ENCODE data around the gene ASPM. TPM values are rescaled to one million over a fixed set of nuclear protein-coding genes. Genes with fewer than 3 reads are reported as not detected.
A peak's percentile ranks its signal among the peaks of the same experiment; 100 is the strongest.

ASPM gene
- total and polyA plus RNA-seq, 2 of the 4 experiments (the other 2 are of a cell fraction), result 7.1 to 27.8 TPM

DNA sequence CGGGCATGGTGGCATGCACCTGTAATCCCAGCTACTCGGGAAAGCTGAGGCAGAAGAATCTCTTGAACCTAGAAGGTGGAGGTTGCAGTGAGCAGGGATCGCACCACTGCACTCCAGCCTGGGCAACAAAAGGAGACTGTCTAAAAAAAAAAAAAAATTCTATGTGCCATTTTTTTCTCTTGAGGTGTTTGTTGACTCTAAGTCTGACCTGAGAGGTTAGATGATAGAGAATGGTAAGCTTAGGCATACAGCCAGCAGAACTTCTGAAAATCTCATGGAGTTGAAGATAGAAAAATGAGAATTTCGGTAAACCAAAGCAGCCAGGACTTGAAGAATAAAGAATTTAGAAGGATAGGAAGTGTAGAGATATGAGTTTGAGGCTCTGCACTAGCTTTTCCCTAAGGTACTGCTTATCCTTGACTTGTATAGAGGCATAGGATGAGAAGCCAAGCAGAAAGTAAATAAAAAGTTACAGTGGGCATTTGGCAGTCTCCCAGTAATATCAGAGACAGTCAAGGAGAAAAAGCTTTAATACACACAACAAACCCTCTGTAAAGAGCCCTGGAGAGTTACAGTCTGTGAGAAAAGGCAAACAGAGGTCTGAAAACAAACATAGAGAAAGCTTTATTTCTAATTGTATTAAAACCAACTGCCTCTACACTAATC lies 103.7 kb downstream of the ASPM start:
- no peak overlapping the region for H3K14ac ChIP-seq (replicated peaks; ENCODE audit: low read depth, low read length)
- no peak overlapping the region for H3K18ac ChIP-seq (ENCODE audit: low read depth, low read length)
- no peaks in the 10 kb centered on the region for H3K79me1 ChIP-seq (ENCODE audit: low read depth in 1 of 2, low read length in 2 of 2)
- H3K36me3 ChIP-seq (ENCODE audit: control insufficient read depth, insufficient read depth, low read length), result no peaks in the 10 kb centered on the region
- no peak overlapping the region for H3K23ac ChIP-seq (ENCODE audit: low read depth, low read length)
- H3K9me1 ChIP-seq (ENCODE audit: insufficient read depth, low read length), result no peaks in the 10 kb centered on the region
- H2AK9ac ChIP-seq (replicated peaks; ENCODE audit: low read depth, low read length, poor library complexity), result no peak overlapping the region
- no peak overlapping the region for H4K91ac ChIP-seq (ENCODE audit: insufficient read depth, low read depth, low read length)
- 80% methylated on average over 1 of the region's 4 CpGs; no CpG with 5 or more reads in 1 of the 2 experiments for WGBS, 2 experiments (ENCODE audit: extremely low coverage in 2 of 2, insufficient read length in 1 of 2)
- DNase-seq, result no peak
- in situ Hi-C loops (cut with MboI; ENCODE audit: low sequenced_read_pairs) (no loop called here), intact Hi-C loops (cut with micrococcal nuclease) (no loop called here), dilution Hi-C loops (cut with HindIII; ENCODE audit: low sequenced_read_pairs, unreplicated experiment) (no loop called here)
- peak; percentile 24; the same call in 1 of the 2 replicates for ATAC-seq (ENCODE audit: low read depth)
- H3K27me3 ChIP-seq (ENCODE audit: control insufficient read depth, insufficient read depth, low read length), result no peaks in the 10 kb centered on the region
- ChIA-PET POLR2A (ENCODE audit: unreplicated experiment) (no interaction called here), CTCF (interaction anchor here (0.6 kb wide), 2 partner anchors 136 to 156 kb away, joined by 3 to 12 read pairs; no protein-coding TSS in a partner anchor)
- no peak overlapping the region for H2BK15ac ChIP-seq (ENCODE audit: low read depth, low read length)
- H4K20me1 ChIP-seq (ENCODE audit: insufficient read depth, low read length), result no peaks in the 10 kb centered on the region
- H3K4me2 ChIP-seq (ENCODE audit: low read depth, low read length), result no peak overlapping the region
- no peak overlapping the region for H3K4ac ChIP-seq (ENCODE audit: low read depth, low read length)
- H3K4me1 ChIP-seq (ENCODE audit: control insufficient read depth, insufficient read depth, low read length), result no peaks in the 10 kb centered on the region
- H3K4me3 ChIP-seq (ENCODE audit: insufficient read depth, low read depth, low read length), result no peak overlapping the region
- no peak overlapping the region for H2BK5ac ChIP-seq (ENCODE audit: low read depth, low read length, poor library complexity, severe bottlenecking)
- H4K8ac ChIP-seq (ENCODE audit: low read depth in 2 of 2, low read length in 2 of 2), result no peak overlapping the region
- H2BK20ac ChIP-seq (ENCODE audit: low read depth, low read length), result no peak overlapping the region
- no peak overlapping the region for H3K9ac ChIP-seq (ENCODE audit: low read depth, low read length)
- H3K27ac ChIP-seq (ENCODE audit: insufficient read depth, low read length), result no peak overlapping the region
- no peak overlapping the region for H3K56ac ChIP-seq (ENCODE audit: extremely low read depth, insufficient read depth, low read length)
- TF ChIP-seq, protein P1, sequence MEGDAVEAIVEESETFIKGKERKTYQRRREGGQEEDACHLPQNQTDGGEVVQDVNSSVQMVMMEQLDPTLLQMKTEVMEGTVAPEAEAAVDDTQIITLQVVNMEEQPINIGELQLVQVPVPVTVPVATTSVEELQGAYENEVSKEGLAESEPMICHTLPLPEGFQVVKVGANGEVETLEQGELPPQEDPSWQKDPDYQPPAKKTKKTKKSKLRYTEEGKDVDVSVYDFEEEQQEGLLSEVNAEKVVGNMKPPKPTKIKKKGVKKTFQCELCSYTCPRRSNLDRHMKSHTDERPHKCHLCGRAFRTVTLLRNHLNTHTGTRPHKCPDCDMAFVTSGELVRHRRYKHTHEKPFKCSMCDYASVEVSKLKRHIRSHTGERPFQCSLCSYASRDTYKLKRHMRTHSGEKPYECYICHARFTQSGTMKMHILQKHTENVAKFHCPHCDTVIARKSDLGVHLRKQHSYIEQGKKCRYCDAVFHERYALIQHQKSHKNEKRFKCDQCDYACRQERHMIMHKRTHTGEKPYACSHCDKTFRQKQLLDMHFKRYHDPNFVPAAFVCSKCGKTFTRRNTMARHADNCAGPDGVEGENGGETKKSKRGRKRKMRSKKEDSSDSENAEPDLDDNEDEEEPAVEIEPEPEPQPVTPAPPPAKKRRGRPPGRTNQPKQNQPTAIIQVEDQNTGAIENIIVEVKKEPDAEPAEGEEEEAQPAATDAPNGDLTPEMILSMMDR (conservative IDR thresholded peaks at IDR 0.05; ENCODE audit: low read depth, low read length), result no peak
- TF ChIP-seq, protein P2, sequence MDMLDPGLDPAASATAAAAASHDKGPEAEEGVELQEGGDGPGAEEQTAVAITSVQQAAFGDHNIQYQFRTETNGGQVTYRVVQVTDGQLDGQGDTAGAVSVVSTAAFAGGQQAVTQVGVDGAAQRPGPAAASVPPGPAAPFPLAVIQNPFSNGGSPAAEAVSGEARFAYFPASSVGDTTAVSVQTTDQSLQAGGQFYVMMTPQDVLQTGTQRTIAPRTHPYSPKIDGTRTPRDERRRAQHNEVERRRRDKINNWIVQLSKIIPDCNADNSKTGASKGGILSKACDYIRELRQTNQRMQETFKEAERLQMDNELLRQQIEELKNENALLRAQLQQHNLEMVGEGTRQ (IDR thresholded peaks at IDR 0.05; ENCODE audit: low read depth, low read length), result no peak
- no peak for TF ChIP-seq BHLHE40 (IDR thresholded peaks at IDR 0.05; ENCODE audit: low read depth, low read length)
- TF ChIP-seq RFX5 (IDR thresholded peaks at IDR 0.05; ENCODE audit: low read depth, low read length), result no peak
- no peak for TF ChIP-seq RAD21 (IDR thresholded peaks at IDR 0.05; ENCODE audit: low read length)
- no peak for TF ChIP-seq MAZ (IDR thresholded peaks at IDR 0.05; ENCODE audit: borderline replicate concordance, low read depth, low read length)
- TF ChIP-seq RCOR1 (IDR thresholded peaks at IDR 0.05; ENCODE audit: insufficient replicate concordance, low read length), result no peak
- TF ChIP-seq CEBPB (IDR thresholded peaks at IDR 0.05; ENCODE audit: low read depth, low read length), result no peak
- no peak for TF ChIP-seq POLR2A (IDR thresholded peaks at IDR 0.05; ENCODE audit: low read depth, low read length)
- no peak for TF ChIP-seq MXI1 (IDR thresholded peaks at IDR 0.05; ENCODE audit: borderline replicate concordance, low read depth, low read length)
- no peak for TF ChIP-seq SMC3 (IDR thresholded peaks at IDR 0.05; ENCODE audit: low read depth, low read length)
- TF ChIP-seq, protein P3, sequence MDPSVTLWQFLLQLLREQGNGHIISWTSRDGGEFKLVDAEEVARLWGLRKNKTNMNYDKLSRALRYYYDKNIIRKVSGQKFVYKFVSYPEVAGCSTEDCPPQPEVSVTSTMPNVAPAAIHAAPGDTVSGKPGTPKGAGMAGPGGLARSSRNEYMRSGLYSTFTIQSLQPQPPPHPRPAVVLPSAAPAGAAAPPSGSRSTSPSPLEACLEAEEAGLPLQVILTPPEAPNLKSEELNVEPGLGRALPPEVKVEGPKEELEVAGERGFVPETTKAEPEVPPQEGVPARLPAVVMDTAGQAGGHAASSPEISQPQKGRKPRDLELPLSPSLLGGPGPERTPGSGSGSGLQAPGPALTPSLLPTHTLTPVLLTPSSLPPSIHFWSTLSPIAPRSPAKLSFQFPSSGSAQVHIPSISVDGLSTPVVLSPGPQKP (IDR thresholded peaks at IDR 0.05; ENCODE audit: borderline replicate concordance, low read depth, low read length), result no peak
- no peak for TF ChIP-seq CHD1 (IDR thresholded peaks at IDR 0.05; ENCODE audit: low read depth, low read length)
- no peak overlapping the region for H4K5ac ChIP-seq (ENCODE audit: low read depth, low read length)
- H2AK5ac ChIP-seq (ENCODE audit: low read depth, low read length), result no peak overlapping the region
- BruUV-seq (replicated peaks), result no TSS peak
- no peak overlapping the region for H2AFZ ChIP-seq (replicated peaks; ENCODE audit: low read length, poor library complexity)
- no peak overlapping the region for H2BK120ac ChIP-seq (ENCODE audit: low read depth, low read length)
- no peaks in the 10 kb centered on the region for H3K9me3 ChIP-seq (ENCODE audit: control insufficient read depth, insufficient read depth, low read length)

Measured in IMR-90 (cell line).